ENCODE measurements around the gene SBNO2.

Gene SBNO2, protein sequence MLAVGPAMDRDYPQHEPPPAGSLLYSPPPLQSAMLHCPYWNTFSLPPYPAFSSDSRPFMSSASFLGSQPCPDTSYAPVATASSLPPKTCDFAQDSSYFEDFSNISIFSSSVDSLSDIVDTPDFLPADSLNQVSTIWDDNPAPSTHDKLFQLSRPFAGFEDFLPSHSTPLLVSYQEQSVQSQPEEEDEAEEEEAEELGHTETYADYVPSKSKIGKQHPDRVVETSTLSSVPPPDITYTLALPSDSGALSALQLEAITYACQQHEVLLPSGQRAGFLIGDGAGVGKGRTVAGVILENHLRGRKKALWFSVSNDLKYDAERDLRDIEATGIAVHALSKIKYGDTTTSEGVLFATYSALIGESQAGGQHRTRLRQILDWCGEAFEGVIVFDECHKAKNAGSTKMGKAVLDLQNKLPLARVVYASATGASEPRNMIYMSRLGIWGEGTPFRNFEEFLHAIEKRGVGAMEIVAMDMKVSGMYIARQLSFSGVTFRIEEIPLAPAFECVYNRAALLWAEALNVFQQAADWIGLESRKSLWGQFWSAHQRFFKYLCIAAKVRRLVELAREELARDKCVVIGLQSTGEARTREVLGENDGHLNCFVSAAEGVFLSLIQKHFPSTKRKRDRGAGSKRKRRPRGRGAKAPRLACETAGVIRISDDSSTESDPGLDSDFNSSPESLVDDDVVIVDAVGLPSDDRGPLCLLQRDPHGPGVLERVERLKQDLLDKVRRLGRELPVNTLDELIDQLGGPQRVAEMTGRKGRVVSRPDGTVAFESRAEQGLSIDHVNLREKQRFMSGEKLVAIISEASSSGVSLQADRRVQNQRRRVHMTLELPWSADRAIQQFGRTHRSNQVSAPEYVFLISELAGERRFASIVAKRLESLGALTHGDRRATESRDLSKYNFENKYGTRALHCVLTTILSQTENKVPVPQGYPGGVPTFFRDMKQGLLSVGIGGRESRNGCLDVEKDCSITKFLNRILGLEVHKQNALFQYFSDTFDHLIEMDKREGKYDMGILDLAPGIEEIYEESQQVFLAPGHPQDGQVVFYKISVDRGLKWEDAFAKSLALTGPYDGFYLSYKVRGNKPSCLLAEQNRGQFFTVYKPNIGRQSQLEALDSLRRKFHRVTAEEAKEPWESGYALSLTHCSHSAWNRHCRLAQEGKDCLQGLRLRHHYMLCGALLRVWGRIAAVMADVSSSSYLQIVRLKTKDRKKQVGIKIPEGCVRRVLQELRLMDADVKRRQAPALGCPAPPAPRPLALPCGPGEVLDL (N-terminal part only)

DNA sequence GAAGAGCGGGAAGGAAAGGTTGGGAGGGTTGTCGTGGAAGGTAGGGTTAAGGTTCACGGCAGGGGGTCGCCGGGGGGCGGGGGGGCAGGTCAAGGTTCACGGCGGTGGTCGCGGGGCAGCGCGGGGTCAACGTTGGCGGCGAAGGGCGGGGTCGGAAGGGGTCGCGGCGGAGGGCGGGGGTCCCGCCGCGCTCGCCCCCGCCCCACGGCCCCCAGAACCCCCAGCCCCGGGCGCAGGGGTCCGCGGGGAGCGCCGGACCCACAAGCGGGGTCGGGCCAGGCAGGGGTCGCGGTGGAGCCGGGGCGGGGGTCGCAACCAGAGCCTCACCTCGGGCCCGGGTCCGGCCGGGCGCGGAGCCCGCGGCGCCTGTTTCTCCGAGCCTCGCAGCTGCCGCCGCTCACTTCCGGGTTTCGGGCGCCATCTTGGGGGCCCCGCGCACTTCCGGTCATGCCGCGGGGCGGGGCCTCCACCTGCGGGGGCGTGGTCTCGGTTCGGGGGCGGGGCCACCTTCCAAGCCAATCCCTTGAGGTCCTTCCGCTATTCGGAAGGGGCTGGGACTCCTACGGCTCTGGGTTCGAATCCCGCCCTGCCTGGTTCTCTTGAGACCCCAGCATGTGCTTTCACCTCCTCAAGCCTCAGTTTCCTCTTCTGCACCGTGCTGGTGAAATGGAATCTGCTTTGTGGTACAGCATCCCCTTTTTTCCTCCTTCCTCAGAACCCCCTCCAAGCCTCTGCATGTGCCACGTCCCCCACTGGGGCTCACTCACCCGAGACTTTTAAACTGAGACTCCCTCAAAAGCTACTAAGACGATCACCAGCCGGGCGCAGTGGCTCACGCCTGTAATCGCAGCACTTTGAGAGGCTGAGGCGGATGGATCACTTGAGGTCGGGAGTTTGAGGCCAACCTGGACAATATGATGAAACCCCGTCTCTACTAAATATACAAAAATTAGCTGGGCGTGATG lies at the start of gene SBNO2:
Gene SBNO2, minus strand, starts transcription at position 424 of the 965 bp plus-strand sequence. CDS start 19,992 bp downstream, outside the sequence.
- peak; percentile 58 for DNase-seq (ENCODE audit: low read depth)

DNA sequence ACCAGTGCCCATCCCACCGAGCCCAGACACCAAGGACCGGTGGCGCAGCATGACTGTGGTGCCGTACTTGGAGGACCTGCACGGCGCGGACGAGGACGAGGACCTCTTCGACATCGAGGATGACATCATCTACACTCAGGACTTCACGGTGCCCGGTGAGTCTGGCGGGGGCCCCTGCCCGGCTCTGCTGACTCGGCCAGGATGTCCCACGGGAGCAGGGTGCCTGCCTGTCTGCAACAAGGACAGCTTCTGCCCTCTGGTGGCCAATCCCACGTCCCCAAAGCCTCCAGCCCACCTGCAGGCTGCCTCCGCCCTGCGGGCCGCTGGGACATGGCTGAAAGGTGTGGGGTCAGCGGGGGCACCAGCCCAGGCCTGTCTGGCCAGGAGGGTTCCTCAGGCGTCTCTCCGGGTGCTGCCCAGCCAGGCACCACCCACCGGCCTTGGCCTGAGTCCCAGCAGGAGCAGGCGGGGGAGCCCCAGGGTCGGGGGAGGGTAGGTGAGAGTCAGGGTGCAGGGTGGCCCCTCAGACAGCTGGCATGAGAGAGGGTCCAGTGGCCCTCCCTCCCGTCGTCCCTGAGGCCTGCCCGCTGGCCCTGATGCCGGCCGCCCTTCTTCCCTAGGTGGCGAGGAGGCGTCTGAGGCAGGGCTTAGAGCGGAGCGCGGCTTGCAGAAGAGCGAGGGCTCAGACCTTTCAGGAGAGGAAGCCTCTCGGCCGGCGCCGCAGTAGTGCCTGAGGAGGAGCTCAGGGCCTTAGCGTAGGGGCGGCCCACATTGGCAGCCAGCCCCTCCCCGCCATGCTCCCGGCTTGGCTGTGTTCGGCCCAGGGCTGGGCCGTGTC lies 49.2 kb upstream of the SBNO2 start:
- DNase-seq (ENCODE audit: low read depth): no peak

DNA sequence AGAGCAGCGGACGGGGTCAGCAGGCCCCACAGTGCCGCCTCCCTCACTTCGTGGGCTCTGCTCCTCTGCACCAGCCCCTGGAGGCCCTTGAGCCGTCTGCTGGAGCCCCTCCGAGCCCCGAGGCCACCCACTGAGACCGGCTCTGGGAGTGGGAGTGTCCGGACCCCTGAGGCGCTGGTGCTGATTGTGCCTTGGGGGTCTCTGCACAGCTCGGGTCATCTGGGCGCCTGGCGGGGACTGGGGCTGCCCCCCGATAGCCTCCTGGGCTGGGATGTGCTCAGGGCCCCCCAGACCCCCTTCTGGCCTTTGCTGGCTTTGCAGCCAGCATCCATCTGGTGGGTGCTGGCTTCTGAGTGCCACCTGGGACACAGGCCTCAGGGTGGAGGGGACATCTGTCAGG lies 48.3 kb upstream of the SBNO2 start:
- no peak for DNase-seq (ENCODE audit: low read depth)

DNA sequence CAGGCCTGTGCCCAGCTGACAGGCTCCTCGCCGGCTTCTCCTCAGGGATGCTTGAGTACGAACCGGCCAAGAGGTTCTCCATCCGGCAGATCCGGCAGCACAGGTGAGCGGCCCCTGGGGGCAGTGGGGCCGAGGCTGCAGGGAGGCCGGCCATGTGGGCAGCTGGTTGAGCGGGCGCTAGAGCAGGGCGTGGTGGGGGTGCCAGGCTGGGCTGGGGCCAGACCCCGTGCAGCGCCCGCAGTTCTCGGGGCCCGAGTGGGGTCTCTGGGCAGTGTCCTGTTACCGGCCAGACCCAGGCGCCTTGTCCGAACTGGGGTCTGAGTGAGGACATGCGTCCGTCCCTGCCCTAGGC lies 47.8 kb upstream of the SBNO2 start:
- no peak for DNase-seq (ENCODE audit: low read depth)

DNA sequence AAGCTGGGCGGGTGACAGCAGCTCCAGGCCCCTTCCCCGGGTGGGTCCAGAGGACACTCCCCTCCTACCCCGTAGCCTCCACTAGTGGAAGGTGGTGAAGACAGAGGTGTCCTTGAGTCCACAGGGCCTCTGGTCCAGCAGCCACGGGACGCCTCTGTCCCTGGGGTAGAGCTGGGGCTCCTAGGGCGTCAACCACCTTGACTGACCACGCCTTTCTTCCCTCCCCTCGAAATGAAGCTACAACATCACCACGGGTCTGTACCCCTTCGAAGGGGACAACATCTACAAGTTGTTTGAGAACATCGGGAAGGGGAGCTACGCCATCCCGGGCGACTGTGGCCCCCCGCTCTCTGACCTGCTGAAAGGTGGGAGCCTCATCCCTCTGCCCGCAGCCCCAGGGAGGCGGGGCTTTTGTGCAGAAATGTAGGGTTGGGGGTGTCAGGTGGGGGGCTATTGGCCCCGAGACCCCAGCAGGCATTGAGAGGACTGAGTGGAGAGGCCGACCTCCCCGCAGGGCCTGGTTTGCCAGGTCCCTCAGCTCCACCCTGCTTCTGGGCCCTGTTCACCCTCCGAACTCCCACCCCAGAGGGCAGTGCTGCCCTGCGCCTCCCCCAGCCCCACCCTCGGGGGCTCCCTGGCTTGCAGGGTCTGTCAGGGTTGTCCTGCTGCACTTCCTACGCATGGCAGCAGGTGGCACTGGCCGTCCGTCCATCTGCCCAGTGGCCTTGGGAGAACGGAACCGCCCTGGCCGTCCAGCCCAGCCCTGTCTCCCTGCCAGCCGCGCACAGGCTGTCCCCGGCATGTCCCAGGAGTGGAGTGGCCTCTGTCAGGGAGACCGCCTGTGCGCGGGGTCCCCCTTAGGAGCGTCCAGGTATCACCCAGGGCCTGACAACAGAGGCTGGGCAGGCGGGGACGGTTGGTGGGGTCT lies 47.2 kb upstream of the SBNO2 start:
- DNase-seq (ENCODE audit: low read depth): no peak

DNA sequence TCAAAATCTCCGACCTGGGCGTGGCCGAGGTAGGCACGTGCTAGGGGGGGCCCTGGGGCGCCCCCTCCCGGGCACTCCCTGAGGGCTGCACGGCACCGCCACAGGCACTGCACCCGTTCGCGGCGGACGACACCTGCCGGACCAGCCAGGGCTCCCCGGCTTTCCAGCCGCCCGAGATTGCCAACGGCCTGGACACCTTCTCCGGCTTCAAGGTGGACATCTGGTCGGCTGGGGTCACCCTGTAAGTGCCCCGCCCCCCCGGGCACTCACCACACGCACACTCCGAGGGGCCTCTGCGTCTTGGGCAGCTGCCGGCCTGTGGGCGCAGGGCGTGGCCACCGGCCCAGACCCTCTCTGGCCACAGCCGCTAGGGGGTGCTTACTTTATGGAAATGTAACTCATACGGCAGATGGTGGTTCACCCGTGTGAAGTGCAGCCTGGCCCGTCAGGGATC lies 46.4 kb upstream of the SBNO2 start:
- DNase-seq (ENCODE audit: low read depth): no peak

DNA sequence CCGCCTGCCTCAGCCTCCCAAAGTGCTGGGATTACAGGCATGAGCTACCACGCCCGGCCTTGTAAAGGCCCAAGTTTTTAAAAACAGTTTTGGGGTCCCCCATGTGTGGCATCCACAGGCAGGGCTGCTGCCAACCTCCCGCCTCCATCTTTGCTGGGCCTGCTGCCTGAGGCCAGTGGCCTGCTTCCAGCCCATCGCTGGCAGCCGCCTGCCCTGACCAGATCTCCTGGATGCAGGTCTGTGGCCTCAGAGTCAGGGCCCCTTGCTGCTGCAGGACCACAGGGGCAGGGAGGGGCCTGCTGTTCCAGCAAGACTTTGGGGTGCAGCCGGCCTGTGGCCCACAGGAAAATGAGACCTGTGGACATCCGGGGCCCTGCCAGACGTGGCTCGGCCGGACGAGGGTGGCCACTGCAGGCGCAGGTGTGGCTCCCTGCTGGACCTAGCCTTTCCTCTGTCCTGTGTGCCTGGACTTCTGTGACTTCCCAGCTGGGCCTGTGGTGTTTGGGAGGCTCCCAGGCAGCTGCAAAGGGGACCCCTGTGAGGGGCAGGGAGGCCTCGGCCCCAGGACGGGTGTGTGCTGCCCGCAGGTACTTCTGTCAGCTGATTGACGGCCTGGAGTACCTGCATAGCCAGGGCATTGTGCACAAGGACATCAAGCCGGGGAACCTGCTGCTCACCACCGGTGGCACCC lies 45.9 kb upstream of the SBNO2 start:
- no peak for DNase-seq (ENCODE audit: low read depth)

DNA sequence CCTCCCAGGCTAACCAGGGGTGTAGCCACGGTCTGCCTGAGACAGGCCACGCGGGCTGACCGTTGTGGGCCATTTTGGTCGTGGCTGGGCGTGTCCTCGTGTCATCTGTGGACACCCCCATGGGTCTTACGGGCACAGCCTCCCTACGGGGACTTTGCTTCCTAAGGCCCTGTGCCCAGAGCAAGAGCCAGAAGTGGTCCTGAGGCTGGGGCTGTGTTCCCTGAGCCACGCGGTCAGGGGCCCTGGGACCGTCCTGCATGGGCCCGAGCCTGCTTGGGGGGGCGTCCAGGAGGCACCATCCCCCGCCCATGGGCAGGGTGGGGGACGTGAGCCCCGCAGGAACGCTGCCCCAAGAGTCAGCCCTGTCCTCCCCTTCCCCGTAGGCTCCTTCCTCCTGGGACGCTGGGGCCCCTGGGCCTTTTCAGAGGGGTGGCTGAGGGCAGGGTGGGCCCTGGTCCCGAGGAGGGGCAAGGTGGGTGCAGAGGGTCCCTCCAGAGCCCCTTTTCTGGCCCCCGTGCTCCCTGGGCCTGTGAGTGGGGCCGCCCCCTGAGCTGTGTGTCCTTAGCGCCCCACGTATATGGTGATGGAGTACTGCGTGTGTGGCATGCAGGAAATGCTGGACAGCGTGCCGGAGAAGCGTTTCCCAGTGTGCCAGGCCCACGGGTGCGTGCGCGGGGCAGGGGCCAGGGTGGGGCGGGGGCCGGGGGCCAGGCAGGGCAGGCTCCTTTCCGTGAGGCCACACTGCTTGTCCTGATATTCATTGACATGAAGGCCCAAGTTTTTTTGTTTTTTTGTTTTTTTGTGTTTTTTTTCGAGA lies 44.9 kb upstream of the SBNO2 start:
- no peak for DNase-seq (ENCODE audit: low read depth)

DNA sequence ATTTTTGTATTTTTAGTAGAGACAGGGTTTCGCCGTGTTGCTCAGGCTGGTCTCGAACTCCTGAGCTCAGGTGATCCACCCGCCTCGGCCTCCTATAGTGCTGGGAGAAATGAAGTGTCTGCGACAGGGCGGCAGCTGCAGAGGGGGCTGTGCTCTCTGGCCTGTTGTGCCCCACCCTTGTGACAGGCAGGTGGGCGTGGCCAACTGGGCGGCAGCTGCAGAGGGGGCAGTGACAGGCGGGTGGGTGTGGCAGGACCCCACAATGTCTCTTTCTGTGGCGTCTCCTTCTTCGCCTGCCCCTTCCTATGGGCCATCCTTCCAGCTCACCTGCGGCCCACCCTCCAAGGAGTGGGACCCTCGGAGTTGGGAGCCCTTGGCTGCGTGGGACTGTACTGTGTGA lies 43.3 kb upstream of the SBNO2 start:
- DNase-seq (ENCODE audit: low read depth): no peak

DNA sequence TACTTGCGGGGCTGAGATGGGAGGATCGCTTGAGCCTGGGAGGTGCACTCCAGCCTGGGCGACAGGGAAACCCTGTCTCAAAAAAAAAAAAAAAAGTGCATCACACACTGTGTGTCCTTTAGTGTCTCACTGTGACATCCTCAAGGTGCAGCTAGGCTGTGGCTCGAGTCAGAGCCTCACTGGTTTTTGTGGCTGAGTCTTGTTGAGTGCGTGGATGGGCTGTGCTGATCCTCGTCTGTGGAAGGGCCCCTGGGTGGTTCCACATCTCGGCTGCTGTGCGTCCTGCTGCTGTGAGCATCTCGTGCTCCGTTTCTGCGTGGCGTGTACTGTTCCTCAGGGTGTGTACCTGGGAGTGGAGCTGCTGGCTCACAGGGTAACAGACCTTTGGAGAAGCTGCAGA lies 42.7 kb upstream of the SBNO2 start:
- no peak for DNase-seq (ENCODE audit: low read depth)

DNA sequence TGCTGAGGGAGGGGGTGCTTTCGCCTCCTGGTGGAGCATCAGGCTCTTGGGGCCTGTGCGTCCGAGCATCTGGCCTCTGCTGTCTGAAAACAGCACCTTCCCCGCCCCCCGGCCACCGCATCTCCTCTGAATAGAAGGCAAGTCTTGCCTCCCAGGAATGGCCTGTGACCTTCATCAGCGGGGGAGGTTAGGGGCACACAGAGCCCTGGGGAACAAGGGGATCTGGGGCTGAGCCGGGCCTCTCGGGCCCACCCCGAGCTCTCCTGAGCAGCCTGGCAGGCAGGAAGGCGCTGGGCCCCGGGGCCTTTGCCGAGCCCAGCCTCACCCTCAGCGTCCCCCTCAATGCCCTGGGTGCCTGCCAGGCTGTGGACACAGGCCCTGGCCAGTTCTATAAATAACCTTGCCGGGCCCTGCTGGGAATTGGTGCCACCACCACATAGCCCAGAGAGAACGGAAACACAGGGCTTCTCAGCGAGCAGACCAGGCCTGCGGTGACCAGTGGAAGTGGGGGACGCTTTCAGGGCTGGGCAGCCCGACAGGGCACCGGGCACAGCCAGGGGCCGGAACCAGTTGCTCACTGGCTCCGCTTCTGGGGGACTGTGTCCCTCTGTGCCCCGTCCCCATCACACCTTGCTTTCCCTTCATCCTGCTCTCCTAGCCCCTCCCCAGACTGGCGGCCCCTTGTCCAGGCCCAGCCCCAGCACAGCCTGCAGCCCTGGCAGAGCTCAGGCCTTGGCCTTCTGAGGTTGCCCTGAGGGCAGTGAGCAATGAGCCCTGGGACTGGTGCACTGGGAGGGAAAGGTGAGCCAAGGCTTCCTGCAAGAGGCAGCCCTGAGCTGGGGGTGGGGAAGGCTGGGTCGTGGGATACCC lies 41.0 kb upstream of the SBNO2 start:
- DNase-seq (ENCODE audit: low read depth): no peak

DNA sequence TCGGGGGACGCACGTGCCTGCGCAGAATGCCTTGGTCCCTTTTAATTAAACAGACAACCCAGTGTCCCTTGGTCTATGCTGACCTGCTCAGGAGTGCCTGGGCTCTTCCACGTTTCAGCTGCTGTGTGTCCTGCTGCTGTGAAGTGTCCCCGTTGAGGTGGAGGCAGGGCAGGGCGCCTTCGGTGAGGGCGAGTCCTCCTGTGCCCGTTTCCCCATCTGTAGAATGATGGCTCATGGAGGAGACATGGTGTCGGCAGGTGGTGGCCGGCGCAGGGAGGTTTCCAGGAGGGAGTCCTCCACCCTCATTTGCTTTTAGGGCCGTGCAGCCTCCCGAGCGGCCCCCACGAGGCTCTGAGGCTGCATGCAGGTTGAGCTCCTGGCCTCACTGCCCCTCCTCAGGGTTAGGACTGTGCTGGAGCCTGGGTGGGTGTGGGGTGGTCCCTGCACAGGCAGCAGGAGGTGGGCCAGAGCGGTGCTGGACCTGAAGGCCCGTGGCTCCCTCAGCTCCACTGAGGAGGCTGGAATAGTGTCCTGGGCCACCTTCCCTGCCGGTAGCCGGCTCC lies 40.3 kb upstream of the SBNO2 start:
- no peak for DNase-seq (ENCODE audit: low read depth)

DNA sequence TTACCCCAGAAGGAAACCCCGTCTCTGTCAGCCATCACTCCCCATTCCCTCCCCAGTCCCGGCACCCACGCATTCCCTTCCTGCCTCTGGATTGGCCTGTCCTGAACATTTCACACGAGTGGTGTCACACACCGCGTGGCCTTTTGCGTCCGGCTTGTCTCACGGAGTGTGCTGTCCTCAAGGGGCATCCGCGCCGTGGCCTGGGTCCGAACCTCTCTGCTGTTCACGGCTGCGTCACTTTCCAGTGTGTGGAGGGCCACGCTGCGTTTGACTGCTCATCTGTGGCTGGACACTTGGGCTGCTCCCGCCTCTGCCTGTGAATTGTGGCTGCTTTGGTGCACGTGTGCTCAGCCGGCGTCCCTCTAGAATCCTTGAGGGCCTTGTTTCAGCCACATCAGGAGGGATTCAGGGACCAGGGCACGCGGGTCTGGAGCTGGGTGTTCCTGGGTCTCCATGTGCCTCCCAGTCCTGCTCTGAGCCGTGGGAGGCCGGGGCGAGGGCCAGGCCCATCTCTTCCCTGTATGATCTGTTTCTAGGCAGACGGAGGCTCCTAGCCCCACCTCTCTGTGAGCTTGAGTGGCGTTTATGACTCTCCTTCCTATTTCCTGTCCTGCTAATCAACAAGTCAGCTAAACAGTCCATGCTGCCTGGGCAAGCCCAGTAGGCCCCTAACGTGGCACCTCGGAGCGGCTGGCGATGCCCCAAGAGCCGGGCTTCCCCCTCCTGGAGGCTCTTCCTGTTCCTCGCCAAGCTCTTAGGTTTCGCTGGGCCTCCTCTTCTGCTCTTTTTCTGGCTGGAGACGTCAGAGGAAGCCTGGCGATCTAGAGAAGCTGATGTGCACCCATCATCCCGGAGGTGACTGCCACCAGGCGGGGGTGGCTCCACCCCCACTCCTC lies 39.6 kb upstream of the SBNO2 start:
- DNase-seq (ENCODE audit: low read depth): peak; percentile 74

DNA sequence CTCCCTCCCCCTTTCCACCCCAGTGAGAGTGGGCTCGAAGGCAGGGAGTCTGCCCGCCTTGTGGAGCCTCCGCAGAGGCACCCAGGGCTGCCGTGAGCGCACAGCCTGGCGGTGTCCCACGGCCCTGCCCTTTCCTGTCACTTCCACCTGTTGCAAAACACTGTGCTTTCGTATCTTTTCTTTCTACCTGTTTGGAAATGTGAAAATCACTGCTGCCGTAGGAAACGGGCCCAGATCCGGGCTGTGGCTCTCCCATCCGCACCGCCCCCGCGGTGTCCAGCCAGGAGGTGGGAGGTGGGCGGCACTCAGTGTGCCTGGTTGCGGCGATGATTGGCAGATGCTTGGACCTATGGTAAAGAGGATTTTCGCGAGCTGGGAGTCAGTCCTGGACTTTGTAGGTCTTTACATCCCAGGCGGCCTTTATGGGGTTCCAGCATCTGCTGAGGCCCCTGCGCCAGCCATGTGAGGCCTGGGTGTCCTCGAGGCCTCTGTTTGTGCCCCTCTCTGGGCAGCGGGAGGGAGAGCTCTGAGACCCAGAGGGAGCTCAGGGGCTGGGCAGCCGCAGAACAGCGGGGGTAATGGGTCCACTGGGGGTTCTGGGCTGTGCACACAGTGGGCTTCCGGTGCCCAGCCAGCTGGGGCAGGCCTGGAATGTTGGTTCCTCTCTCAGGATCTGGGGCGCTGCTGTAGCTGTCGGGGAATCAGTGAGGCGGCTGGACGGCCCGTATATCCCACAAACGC lies 37.6 kb upstream of the SBNO2 start:
- DNase-seq (ENCODE audit: low read depth): no peak

DNA sequence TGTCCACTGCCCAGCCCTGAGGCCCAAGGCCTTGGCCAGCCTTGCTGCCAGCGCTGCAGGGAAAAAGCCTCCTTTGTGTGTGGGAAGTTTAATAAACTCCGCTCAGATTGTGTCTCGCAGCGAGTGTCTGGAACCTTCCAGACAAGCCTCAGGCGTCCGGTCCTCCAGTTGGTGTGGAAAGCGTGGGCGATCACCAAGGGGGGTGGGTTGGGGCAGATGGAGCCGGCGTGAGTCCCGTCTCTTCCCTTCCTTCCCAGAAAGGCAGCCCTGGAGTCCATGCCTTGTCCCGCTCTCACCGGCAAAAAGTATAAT lies 36.1 kb upstream of the SBNO2 start:
- DNase-seq (ENCODE audit: low read depth): no peak

All from stromal cell of bone marrow (primary cell).